Kidney glomerular epithelial cell (primary cell): ENCODE measurements around the gene CCDC146.

Source experiments
- DNase-seq: peaks from one replicate; lab custom pipeline; 2025; lab: John Stamatoyannopoulos, UW

Gene CCDC146

DNA sequence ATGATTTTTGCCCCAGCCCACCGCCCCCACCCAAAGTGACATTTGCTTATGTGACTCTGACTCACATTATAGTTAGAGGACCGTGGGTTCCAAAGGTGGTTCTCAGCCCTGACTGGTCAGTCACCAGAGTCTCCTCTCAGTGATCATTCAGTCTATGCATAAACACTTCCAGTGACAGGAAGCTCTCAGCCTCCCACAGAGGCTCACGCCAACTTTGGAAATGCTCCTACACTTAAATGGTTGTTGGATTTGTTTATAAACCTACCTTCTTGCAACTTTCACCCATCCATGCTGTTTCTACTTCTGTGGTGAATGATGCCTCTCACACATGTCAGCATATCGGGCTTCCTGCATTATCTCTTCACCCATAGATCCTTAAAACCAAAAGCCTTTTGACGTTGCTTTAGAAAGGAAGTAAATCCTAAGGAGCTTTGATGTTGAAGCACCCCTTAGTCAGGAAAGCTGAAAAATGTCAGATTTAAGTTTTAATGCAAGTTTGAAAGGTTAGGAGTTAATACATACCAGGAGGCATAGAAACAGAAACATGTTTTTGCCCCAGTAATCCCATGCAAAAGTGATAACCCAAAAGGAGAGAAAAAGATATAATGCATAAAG lies 123.7 kb downstream of the CCDC146 start:
- DNase-seq, result no peak

DNA sequence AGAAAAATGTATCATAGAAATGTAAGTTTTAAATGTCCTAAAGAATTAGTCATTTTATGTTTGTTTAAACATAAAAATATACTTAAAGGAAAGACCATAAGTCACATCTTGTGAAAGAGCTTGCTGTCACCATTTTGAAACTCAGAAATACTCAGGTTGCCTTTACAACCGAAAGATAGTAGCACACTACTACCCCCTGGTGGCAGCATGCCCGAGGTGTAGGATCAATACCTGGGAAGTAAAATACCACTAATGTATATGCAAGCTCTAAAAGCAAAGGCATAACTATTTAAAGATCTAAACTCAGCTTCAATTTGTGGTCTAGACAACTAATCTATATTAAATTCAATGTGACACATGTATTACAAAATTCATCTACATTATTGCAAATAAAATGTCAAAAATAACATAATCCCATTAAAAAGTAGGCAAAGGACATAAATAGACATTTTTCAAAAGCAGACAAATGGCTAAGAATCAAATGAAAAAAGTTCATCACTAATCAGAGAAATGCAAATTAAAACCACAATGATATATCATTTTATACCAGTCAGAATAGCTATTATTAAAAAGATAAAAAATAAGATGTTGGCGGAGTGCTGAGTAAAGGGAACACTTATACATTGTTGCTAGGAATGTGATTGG lies 124.9 kb downstream of the CCDC146 start:
- peak; percentile 70 for DNase-seq

DNA sequence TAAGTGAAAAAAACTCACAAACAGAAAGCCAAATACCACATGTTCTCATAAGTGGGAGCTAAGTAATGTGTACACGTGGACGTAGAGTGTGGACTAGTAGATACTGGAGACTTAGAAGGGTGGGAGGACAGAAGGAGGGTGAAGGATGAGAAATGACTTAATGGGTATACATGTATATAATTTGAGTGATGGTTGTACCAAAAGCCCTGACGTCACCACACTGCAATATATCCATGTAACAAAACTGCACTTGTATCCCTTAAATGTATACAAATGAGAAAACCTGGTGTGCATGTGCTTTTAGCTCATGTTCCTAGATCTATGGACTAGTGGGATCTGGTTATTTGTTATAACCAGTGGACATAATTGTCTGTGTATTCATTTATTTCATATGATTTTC lies 125.7 kb downstream of the CCDC146 start:
- no peak for DNase-seq

DNA sequence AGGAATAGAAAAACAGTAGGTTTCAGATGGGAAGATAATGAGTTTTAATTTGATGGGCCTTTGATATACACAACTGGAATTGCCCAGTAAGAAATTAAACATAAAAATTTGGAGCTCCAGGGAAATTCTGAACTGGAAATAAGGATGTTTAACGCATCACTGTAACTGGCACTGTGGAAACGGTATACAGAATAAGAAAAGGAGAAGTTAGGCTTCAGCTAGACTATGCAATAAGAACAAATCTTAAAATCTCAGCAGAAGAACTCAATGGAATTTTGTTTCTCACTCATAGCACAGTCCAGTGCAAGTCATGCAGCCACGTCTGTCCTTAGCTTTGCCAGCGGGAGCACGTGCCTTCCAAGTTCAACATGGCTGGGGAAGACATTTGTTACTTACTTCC lies 130.1 kb downstream of the CCDC146 start:
- DNase-seq, result no peak

DNA sequence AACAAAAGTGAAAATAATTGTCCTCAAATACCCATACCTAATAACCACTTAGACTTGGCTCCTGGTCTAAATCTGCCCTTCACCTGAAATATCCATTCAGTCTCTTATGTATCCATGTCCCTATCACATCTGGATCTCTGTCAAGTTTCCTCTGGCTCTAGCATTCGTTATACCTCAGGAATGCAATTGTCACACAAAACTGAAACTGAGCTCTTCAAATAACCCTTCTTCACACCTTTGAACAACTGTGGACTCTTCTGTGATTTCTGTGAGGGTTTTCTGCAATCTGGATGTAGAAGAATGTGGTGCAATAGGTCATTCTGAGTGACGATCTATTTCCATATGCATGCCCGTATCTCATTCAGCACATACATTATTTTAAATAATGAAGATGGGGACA lies 130.7 kb downstream of the CCDC146 start:
- DNase-seq, result no peak

DNA sequence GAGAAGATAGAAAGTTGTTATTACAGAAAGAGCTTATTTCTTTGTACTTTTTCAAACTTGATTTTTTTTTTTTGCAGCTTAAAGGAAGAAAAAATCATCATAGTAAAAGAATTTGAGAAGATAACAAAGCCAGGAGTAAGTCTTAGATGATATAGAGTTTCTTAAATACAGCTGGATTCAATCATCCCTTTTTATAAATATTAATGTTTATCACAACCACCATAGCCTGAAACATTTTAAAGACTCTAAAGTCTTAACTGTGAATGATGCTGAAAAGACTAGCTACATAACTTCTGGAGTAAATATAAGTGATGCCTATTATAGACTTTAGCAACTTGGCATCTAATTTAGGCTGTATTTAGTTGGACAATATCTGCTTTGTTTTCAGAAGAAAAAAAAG lies 132.0 kb downstream of the CCDC146 start:
- no peak for DNase-seq

DNA sequence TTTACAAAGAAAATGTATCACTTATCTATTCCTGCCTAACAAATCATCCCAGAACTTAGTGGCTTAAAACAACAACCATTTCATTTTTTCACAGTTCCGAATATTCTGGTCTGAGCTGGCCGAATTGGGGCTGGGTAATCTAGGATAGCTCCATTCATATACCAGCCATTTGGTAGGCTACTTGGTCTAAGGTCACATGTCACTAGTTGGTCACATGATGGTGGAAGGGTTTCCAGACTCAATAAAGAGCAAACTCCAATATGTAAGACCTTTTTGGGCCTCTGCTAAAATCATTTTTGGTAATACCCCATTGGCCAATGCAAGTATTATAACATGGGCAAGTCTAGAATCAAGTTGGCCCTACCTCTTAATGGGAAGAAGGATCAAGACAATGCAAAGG lies 132.5 kb downstream of the CCDC146 start:
- DNase-seq, result no peak

DNA sequence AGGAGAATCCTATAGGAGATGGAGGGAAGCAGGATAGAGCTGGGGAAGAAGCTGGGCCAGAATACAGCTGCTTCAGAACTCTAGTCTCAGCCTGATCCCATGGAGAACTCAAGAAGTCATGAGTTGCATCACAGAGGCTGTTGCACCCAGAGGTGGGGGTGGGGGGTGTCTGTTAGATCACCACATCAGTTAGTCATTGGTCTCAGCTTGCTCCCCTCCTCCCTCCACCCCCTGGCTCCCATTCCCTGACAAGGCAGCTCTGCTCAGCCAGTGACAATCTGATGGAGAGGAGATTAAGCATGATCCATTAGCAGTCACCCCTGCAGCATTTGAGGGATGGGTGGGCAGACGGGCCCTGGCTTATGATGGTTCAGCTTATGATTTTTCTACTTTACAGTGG lies 135.6 kb downstream of the CCDC146 start:
- no peak for DNase-seq

DNA sequence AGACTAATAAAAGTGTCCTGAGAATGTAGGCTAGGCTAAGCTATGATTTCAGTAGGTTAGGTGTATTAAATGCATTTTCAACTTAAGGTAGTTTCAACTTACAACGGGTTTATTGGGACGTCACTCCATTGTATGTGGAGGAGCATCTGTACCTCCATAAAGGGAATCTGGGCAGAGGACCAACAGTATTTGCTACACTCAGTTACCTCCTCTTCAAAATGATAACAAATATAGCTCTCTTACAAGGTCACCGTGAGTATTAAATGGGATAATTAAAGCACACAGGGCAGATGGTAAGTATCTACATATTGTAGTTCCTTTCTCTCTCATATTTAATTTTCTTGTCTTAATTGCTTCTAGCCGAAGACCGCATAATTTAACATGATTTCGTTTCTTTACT lies 136.2 kb downstream of the CCDC146 start:
- DNase-seq, result no peak

DNA sequence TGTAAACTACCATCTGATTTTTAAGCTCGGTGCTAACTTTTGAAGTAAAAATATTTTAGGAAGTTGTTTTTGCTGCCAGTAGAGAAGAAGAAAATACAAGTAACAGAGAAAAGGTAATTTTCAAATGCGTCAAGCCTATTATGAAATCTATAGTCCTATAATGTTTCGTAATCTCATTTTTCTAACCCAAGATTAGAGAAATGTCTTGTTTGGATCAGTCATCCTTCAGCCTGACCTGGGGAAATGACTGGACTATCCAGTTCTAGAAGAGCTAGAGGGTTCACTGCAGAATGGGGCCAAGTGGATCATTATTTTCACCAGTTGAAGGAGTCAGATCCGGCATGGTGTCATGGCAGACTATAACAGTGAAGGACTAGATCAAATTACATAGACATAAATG lies 139.9 kb downstream of the CCDC146 start:
- DNase-seq, result no peak

DNA sequence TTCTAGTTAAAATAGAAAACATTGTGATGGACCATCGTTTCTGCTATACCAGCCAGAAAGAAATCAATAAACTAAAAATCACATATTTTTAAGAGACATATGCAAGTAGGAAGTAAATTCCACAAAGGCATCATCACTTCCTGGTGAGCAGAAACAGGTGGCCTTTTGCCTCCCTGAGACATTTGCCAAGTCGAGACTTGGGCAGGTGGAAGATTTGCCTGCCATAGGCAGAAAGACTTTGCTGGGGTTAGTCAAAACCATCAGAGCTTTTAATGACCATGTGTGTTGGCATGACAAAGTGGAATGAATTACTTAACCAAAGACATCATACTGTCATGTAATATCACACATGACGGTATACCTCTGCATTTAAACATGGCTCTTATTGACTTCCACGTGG lies 143.3 kb downstream of the CCDC146 start:
- DNase-seq, result no peak

DNA sequence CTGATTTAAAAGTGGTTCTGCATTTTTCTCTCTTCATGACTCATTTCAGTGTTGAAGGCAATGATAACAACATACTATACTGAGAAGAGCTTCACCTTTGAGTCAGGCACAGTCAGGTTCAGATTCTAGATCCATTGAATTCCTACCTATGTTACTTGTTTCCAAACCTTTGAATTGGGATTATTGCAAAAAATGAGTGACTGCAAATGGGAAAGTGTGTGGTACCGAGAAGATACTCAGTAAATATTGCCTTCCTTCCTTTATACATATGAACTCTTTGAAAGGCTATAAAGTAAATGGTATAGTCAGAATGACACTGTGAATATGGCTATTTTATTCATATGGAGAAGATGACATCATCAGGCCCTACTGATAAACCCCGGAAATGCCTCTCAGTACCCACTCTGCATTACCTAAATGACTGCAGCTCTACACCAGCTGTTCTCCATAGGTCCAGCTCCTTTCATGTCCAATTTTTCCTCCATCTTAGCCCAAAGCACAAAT lies 143.9 kb downstream of the CCDC146 start:
- peak; percentile 27 for DNase-seq

DNA sequence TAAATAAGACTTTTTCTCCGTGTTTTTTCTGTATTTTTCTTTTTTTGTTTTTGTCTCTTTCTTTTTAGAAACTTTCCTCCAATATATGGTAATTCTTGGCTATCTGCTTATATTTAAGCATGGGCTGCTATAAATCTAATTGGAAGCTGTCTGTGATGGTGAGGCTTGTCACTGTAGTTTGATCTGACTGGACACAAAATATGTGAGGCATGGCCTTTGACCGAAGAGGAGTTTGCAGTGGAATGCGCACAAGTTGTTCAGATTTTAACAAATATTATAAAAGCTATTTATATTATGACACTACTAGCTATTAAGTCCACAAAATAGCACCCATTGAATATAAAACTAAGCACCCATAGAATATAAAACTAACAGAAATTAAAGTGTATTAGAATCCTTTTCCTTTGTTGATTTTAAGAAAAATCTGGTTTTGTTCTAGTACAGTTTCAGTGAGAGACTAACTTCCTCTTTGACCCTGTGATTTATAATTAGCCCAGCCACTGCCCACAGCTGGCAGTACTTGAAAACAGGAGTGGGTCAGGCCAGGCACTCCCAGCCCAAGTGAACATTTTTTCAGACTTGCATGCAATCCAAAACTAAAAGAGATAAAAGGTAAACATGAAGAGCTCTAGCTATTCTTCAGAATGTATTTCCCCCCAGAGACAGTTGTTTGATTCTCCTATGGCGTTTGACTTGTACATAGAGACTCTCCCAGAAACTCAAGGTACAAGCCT lies 147.1 kb downstream of the CCDC146 start:
- peak; percentile 37 for DNase-seq

DNA sequence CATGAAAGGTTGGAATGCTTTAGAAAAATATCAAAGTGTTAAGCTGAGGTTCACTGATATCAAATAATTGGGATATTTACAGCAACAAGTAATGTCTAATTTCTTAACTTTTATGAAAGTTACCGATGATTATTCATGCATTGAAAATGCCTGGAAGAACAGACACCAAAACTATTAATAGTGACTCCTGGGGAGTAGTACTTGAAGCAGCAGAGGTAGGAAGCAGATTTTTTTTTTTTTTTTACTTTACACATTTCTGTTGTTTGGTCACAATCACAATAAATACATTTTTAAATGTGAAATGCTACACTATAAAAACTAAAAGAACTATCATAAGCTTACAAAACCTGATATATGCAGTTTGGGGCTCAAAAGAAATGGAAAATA lies 147.7 kb downstream of the CCDC146 start:
- no peak for DNase-seq

DNA sequence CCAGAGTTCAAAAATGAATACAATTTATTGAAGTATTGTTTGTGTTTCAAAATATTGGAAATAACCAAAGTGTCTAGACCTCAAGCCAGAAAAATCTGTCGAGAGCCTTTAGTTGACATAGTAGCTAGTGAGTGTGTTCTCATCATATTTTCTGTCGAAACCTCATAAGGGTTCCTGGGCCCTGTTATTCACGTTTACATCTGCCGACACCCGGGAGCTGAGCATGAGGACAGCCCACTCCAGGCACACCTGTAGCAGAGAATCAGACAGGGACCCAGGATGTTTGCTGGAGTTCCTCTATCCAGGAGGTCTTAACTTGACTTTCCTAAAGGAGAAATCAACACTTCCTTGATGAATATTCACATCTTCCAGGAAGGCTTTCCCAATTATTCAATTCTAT lies 149.4 kb downstream of the CCDC146 start:
- DNase-seq, result no peak

DNA sequence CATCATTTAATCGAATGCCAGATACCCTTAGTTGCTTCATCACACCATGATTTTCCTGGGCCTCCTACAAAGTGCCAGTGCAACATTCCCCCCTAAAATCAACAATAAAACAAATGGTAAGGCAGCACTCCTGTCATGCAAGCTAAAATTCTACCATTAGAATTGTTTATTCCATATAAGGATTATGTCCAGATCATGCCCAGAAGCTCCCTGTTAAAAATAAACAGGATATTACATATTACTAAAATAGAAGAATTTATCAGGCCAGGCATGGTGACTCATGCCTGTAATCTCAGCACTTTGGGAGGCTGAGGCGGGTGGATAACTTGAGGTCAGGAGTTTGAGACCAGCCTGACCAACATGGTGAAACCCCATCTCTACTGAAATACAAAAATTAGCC lies 153.2 kb downstream of the CCDC146 start:
- DNase-seq, result peak; percentile 43

DNA sequence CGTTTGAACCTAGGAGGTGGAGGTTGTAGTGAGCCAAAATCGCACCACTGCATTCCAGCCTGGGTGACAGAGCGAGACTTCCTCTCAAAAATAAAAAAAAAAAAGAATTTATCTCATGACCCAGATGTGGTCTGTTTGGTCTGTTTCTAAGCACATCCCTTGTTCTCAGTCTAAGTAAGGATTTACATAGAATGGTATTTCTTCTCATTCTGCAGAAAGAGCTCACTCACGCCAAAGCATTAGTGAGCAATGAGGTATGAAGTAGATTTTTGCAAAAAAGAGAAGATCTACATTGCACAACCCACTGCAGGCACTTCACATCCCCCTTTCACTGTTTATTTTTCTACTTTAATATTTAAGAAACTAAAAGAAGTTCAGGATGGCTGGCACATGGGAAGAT lies 153.7 kb downstream of the CCDC146 start:
- no peak for DNase-seq

DNA sequence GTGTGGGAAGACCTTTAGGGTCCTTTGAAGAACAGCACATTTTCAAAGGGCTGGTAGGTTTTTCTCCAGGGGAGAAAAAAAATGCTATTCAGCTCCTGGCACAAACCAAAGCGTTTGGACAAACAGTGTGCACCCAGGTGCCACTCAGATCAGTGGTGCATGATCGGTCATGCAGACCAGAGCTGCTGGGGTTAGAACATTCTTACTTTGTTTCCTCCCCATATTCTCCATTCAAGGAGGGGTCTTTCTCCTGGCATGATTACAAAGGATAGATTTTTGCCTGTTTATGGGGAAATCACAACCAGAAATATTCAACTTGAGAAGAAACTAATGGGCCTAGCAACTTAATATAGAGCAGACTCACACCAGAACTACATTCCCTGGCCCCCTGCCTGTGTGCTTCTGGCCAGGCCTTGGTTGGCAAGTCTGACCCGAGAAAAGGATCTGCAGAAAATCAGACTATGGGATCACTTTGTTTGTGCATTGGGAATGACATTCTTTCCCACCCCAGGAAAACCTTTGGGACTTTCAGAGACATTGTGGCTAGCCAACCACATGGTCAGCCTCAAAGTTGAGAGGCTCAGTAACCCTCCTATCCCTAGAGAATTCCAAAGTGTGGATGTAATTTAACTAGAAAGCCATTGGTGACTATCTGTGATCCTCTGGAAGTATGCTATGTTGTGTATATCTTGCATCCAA lies 159.5 kb downstream of the CCDC146 start:
- DNase-seq, result peak; percentile 34

DNA sequence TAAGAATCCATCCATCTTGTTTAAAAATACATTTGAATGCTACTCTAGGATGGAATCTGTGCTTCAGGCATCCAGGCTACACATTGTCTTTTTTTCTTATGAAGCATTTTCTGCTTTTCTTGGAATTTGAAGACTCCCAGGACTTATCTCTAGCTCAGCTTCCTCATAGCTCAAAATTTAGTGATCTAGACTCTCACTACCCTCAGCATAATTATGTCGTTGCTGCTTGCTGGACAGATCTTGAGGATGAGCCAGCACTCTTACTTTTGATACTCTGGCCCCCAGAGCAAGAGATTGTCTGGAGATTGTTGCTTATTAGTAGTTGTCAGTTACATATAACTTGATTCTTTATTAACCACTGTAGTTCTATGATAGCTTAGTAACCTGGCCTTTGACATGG lies 160.5 kb downstream of the CCDC146 start:
- DNase-seq, result peak; percentile 24

DNA sequence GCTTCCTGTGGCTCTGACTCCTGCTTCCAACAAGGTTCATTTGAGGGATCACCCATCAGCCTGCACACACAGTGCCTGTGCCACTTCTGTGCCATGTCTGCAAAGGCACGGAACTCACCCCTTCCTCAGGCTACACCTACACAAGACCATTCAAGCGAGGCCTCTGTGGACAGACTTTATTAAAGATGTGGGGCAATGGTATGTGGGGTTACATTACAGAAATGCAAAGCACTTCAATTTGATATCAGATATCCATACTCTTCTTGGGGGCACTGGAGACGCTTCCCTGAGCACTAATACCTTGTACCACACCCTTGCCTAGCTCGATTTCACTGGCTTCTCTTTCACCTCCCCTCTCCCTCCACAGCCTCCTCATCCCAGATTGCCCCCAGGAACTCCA lies 161.6 kb downstream of the CCDC146 start:
- no peak for DNase-seq

DNA sequence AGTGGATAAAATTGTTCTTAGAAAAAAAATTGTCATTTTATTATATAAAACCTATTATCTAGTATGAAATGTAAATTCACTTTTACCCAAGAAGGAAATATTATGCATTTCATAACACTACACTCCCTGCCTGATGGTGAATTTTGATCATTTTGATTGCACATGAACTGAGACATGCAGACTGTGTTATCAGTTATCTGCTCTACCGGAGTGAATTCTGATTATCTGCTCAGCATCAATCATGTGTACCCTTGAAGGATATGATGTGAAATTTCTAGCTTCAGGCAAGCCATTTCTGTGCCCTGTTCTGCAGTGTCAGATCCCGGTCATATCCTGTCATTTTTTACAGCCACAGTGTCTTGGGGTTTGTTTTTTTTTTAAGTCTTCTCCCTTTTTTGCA lies 162.2 kb downstream of the CCDC146 start:
- no peak for DNase-seq

DNA sequence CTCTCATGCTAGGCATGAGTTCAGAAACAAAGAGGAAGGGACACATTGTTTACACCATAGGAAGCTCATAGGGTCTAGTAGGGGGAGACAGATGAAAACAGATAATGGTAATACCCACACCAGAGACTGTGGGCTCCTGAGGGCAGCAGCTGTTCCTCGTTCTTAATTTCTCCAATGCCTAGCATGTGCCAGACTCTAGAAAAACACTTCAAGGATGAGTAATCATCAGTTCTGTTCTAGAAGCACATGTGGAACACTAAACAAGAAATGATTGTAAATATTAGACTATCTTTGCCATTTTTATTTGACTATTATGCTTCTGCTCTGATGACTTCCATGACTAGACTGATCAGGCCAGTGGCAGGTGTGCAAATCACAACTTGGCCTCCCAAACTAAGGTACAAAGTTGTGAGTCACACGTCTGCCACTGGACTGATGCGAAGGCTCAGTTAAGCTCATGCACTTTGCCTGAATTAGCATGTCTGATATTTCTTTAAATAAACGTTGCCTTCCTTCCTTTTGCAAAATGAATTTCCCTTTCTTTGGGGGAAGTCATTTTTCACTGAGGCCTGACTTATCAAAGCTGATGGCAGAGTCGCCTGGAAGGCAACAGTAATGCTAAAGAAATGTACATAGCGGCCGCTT lies 166.4 kb downstream of the CCDC146 start:
- DNase-seq, result no peak
